ENCODE measurements around the gene PLEKHJ1.
"Not testable (repeated sequence)": the region's sequence is repeated elsewhere in the genome, so short reads cannot be mapped to it uniquely, and the experiment has no call there.

Gene PLEKHJ1, protein sequence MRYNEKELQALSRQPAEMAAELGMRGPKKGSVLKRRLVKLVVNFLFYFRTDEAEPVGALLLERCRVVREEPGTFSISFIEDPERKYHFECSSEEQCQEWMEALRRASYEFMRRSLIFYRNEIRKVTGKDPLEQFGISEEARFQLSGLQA

DNA sequence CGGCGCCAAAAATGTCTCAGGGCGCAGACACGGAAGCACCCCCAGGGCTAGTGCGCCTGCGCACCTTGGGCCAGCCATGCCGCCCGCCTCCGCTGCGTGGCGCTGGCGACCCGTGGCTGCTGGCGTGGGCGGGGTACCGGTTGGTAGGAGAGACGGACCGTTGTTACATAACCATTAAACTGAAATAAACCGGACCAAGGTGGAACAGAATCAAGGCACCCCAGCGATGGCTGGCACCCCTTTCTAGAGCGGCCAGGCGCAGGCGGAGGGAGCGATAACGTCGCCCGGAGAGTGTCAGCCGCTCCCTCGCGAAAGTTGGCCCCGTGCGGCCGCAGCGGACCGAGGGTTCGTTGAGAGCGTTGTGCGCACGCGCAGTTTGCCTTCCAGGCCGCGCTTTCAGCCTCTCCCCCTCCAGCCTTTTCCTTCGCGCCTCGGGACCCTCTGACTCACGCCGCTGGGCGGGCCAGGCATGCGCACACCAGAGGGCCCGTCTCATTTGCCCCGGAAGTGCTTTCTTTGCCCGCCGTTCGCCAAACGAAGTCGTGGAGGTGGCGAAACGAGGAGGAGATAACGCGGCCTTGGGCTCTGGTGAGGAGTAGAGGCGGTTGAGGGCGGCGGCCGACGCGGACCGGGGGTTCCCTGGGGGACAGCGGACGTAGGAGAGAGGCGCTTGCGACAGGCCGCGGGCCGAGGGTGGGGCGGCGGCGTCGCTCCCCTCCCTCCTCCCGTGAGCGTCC is at the start of gene PLEKHJ1, which contains the start of gene SF3A2:
TSS of gene PLEKHJ1 (minus strand) at position 16 of the 737 bp plus-strand sequence. CDS start 81 bp downstream, outside the sequence.
TSS of gene SF3A2 (plus strand) at position 511 of the 737 bp plus-strand sequence. CDS start 6,595 bp downstream, outside the sequence.
- peak; percentile 100 for DNase-seq (ENCODE audit: low spot score)

- DNase-seq (ENCODE audit: low spot score), result no peak
Measured at GRCh38 chr19:2283835-2284507, 47.8 kb upstream of the PLEKHJ1 start.

DNA sequence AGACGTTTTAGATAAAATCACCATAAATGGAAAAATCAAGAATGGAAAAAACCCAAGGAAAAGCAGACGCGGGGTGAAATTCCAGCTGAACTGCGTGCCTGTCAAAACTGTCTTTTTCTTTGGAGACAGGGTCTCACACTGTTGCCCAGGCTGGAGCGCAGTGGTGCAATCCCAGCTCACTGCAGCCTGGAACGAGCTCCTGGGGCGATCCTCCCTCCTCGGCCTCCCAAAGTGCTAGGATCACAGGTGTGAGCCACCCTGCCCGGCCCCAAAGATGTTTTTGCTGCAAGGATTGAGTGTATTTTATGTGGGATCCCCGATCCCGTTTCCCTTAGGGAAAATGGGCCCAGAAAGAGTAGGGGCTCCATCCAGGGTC is 46.7 kb upstream of the PLEKHJ1 start:
- DNase-seq (ENCODE audit: low spot score), result no peak

DNA sequence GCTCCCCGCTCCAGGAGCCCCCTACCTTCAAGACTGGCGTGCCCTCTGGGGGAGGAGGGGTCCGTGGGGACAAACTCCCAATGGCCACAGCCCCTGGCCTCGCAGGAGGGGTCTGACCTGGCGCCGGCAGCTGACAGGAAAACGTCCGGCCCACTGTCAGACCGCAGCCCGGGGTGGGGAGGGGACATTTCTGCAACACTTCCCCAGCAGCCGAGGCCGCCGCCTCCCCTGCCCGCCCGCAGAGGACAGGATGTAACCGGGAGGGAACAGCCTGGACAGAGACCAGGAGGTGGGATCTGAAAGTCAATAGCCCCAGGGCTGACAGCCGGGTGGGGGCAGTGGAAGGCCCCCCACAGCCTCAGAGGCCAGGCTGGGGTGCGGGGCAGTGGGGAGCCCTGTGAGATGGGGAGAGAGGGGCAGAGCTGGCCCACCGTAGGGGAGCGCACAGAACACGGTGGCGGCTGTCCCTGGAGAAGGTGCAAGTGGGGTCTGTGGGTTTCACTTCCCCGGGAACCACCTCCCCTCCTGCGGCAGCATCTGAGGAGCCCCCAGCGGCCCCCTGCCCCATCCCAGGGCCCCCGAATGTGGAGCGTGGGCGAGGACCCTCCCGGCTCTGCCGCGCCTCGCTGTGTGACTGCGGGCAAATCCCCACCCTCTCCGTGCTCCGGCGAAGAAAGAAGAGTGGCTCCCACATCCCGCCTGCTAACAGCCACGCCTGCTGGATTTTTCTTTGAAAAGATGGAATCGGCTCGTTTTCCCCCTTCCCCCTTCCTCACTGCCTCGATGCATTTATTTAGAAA is 46.1 kb upstream of the PLEKHJ1 start, which contains the start of gene PEAK3:
TSS of gene PEAK3 (minus strand) at position 114 of the 800 bp plus-strand sequence. CDS start 1,244 bp downstream, outside the sequence.
- peak; percentile 49 for DNase-seq (ENCODE audit: low spot score)

DNA sequence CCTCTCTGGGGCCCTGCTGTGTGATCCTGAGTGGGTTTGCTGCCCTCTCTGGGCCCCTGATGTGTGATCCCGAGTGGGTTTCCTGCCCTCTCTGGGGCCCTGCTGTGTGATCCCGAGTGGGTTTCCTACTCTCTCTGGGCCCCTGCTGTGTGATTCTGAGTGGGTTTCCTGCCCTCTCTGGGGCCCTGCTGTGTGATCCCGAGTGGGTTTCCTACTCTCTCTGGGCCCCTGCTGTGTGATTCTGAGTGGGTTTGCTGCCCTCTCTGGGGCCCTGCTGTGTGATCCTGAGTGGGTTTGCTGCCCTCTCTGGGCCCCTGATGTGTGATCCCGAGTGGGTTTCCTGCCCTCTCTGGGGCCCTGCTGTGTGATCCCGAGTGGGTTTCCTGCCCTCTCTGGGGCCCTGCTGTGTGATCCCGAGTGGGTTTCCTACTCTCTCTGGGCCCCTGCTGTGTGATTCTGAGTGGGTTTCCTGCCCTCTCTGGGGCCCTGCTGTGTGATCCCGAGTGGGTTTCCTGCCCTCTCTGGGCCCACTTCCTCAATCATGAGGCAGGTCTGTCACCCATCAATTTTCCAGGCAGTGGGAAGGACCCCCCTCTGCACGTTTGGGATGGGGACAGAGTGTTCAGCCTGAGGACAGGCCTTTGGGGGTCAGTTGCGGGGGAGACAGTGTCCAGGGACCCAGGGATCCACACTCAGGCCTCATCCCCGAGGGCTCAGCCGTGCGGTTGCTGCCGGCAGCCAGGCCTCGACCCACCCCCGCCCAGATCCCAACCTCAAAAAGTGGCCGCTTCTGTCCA is 45.3 kb upstream of the PLEKHJ1 start:
- not testable (repeated sequence) for DNase-seq (ENCODE audit: low spot score)

DNA sequence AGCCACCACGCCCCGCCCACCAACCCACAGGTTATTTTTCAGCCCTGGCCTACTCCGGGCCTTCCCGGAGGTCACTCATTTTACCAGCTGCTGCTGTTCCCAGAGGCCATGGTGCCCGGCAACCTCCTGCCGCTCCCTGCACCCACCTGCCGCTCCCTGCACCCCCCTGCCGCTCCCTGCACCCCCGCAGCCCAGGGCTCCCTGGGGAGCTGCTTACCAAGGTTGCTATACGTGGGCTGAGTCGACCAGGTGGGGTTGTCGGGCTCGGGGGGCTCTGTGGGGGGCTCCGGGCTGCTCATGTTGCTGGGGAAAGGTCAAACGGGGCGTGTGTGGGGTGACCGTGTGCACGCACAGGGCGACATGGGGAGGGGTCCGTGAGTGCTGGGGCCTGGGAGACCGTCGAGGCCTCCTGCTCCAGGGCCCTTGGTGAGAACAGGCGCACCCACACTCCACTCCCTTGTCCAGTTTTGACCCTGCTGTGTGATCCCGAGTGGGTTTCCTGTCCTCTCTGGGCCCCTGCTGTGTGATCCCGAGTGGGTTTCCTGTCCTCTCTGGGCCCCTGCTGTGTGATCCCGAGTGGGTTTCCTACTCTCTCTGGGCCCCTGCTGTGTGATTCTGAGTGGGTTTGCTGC is 44.6 kb upstream of the PLEKHJ1 start:
- no peak for DNase-seq (ENCODE audit: low spot score)

- DNase-seq (ENCODE audit: low spot score), result no peak
Measured at GRCh38 chr19:2278459-2279158, 42.5 kb upstream of the PLEKHJ1 start.

DNA sequence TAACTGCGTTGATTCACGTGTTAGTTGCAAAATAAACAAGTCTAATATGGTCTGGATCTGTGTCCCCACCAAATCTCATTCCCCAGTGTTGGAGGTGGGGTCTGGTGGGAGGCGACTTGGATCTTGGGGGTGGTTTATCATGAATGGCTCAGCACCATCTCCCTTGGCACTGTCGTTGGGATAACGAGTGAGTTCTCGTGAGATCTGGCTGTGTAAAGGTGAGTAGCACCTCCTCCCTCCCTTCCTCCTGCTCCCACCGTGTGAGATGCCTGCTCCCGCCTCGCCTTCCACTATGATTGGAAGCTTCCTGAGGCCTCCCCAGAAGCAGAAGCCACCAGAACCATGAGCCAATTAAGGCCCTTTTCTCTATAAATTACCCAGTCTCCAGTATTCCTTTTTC is 41.0 kb upstream of the PLEKHJ1 start:
- DNase-seq (ENCODE audit: low spot score), result no peak

DNA sequence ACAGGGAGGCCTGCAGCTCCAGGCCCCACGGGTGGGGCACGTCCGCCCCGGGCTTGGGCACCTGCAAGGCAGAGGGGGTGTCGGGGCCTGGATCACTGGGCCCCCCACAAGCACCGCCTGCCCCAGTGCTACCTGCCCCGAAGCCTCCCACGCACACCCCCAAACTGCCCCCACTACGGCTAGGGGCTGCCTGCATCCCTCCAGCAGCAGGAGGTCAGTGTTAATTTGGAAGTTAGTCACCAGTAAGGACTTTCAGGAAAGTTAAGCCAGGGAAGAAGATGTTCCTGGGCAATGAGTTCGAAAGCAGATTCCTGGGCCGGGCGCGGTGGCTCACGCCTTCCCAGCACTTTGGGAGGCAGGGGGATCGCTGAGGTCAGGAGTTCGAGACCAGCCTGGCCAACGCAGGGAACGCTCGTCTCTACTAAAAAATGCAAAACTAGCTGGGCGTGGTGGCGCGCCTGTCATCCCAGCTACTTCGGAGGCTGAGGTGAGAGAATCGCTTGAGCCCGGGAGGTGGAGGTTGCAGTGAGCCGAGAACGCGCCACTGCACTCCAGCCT is 40.4 kb upstream of the PLEKHJ1 start:
- no peak for DNase-seq (ENCODE audit: low spot score)

DNA sequence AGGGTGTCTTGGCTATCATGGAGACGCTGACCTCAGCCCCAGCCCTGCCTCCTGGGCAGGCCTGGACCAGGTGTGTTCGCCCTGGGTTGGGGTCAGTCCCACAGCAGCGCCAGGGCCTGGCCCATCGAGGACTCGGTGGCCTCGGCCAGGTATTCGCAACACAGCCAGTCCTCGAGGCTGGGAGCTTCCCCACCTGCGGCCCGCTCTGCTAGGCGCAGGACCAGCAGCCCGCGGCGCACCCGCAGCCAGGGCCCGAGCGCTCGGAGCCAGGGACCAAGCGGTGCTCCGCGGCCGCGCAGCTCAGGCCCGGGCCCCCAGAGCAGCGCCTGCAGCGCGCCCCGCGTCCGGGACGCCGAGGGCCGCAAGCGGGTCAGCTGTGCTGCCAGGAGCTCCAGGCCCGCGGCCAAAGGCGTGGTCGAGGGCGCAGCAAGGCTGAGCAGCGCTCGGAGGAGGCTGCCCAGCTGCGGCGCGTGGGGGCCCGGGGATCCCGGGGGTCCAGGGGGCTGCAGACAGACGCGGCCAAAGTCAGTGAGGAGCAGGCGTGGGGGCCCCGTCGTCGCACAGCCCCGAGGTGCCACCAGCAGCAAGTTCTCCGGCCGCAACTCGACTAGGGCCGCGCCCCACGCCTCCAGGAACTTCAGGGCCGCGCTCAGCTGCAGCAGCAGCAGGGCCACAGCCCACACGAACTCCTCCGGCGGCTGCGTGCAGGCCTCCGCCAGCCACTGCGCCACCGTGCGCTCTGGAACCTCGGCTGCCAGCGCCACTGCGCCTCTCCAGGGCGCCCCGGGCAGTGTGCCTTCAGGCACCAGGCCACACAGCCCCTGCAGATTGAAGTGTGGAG is 39.7 kb upstream of the PLEKHJ1 start:
- DNase-seq (ENCODE audit: low spot score), result no peak

DNA sequence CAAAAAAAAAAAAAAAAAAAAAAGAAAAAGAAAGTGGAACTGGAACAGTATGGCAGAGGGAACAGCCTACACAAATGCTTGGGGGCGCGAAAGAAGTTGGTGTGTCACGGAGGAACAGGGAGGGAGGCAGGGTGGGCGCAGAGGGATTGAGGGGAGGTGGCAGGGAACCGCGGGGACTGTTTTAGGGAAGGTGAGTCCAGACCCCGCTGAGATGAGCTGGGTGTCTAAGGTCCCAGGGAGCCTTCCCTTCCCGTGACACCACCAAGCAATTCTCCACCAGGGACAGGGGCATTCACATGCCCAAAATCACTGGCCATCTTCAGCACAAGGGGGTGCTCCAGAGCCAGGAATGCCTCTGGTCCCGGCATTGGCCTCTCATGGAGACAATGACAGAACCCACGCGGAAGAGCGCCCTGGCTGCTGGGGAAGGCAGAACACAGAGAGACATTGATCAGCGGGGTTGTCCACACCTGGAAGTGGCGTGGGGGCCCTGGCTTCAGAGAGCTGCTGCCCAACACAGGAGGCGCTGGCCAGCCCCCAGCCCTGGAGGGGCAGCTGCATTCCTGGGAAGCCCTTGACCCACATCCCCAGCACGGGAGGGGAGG is 38.9 kb upstream of the PLEKHJ1 start:
- peak; percentile 79 for DNase-seq (ENCODE audit: low spot score)

- DNase-seq (ENCODE audit: low spot score), result no peak
Measured at GRCh38 chr19:2274185-2274711, 38.1 kb upstream of the PLEKHJ1 start.

DNA sequence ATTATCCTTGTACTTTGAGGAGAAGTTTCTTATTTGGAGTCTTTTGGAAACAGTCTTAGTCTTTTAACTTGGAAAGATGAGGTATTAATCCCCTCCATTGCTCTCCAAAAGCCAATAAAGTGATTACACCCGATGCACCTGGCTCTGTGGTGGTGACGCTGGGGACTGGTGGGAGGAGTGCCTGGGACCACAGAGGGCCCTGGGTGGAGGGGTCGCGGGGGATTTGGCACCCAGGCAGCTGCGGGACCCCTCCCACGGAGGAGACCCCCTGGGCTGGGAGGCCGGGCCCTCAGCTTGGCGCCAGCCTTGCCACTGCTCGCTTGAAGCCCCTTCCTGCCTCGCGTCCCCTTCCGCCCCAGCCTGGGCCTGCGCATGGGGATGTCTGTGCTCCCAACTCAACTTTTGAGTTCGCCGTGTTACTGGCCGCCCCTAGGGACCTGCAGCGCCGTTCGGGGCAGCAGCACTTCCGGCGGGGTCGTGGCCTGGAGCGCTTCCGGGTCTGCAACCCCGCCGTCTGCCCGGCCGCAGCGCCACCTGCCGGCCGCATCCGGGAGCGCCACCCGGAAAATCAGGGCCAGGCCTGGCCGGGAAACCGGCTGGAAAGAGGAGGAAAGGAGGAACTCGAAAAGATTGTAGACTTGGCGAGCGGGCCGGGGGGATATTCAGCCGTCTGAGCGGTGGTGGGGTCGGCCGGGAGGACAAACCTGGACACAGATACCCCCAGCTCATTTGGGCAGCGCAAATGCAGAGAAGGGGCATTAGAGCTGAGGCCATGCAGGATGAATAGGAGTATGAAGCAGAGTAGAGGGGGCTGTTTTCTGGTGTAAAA is 37.4 kb upstream of the PLEKHJ1 start:
- DNase-seq (ENCODE audit: low spot score), result peak; percentile 80

DNA sequence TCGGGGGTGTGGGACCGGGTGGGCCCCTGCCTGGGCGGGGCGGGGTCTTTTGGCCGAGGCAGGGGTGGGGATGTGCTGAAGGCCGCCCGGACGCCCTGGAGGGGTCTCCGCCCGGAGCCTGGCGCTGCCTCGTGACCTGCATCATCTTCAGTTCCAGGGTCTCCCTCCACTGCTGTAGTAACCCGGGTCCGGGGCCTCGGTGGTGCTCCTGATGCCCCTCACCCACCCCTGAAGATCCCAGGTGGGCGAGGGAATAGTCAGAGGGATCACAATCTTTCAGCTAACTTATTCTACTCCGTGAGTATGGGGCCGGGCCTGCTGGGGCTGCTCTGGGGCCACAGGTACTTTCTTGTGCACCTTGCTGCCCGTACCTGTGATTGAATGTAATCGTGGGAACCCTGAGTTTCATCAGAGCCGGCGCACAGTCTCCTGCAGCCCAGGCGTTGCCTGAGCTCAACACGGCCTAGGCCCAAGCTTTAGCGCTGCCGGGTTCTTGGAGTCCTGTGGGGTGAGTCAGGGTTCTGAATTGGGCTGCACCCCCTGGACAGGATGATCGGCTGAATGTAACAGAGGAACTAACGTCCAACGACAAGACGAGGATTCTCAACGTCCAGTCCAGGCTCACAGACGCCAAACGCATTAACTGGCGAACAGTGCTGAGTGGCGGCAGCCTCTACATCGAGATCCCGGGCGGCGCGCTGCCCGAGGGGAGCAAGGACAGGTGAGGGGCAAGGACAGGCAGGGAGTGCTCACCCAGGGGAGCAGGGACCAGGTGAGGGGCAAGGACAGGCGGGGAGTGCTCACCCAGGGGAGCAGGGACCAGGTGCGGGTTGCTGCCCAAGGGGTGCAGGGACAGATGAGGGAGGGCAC is 35.3 kb upstream of the PLEKHJ1 start:
- peak; percentile 83 for DNase-seq (ENCODE audit: low spot score)

- peak; percentile 93 for DNase-seq (ENCODE audit: low spot score)
Measured at GRCh38 chr19:2270423-2271233, 34.5 kb upstream of the PLEKHJ1 start.

DNA sequence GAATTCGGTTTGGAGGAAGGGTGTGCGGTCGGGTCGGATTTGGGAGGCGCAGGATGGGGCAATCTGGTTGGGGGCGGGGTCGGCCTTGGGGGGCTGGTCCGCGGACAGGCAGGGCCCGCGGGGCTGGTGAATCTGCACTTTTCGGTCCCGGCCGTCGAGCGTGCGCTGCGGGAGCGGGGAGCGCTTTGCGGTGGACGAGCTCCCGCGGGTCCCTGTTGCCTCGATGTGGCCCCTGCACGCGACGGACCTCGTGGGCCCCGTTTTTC is 34.0 kb upstream of the PLEKHJ1 start:
- DNase-seq (ENCODE audit: low spot score), result no peak
